Measurements from ENCODE around the gene KRTAP9-6. TPM values are rescaled to one million over a fixed set of nuclear protein-coding genes. Genes with fewer than 3 reads are reported as not detected.

KRTAP9-6 gene
- total and polyA plus RNA-seq, 2 of the 13 experiments (the other 11 are each of a cell fraction or from before 2014, with no cell fraction given), result not detected

- no peak for FAIRE-seq
- TF ChIP-seq ZBTB40 (IDR thresholded peaks at IDR 0.05), result no peak
- TF ChIP-seq ZBTB40 (CRISPR knock-in tag; IDR thresholded peaks at IDR 0.05), result no peak
- no peak for TF ChIP-seq NR2F6 (IDR thresholded peaks at IDR 0.05)
- TF ChIP-seq NR2F6 (CRISPR knock-in tag; IDR thresholded peaks at IDR 0.05), result no peak
- no peak for TF ChIP-seq ZNF34 (CRISPR knock-in tag; IDR thresholded peaks at IDR 0.05; ENCODE audit: borderline replicate concordance)
- TF ChIP-seq GLMP (CRISPR knock-in tag; IDR thresholded peaks at IDR 0.05; ENCODE audit: borderline replicate concordance), result no peak
- TF ChIP-seq CBFB (CRISPR knock-in tag; IDR thresholded peaks at IDR 0.05), result no peak
- no peak for TF ChIP-seq THYN1 (CRISPR knock-in tag; IDR thresholded peaks at IDR 0.05; ENCODE audit: borderline replicate concordance, low read depth)
- no peak for TF ChIP-seq TGIF2 (CRISPR knock-in tag; IDR thresholded peaks at IDR 0.05)
- no peak for TF ChIP-seq HDAC1 (CRISPR knock-in tag; IDR thresholded peaks at IDR 0.05)
- TF ChIP-seq PRDM4 (CRISPR knock-in tag; IDR thresholded peaks at IDR 0.05; ENCODE audit: borderline replicate concordance), result no peak
- TF ChIP-seq ARNT2 (CRISPR knock-in tag; IDR thresholded peaks at IDR 0.05; ENCODE audit: low read depth), result no peak
Measured at GRCh38 chr17:41296846-41297245, 31.7 kb downstream of the KRTAP9-6 start.

More at GRCh38 chr17:41296846-41297245, 31.7 kb downstream of the KRTAP9-6 start:
- in situ Hi-C loops (cut with HindIII; ENCODE audit: extremely low pct_ligation_motif_present, low pct_unique_long_range_greater_than_20kb) (no loop called here), intact Hi-C loops (cut with micrococcal nuclease; ENCODE audit: unreplicated experiment) (no loop called here)
- Histone ChIP-seq H3K4me3 (replicated peaks in 1 of 3; ENCODE audit: insufficient read depth in 1 of 3, low read depth in 2 of 3, low read length in 3 of 3) (no peak overlapping the region), H3K9me3 (ENCODE audit: low read length) (no peaks in the 10 kb centered on the region), H3K9ac (ENCODE audit: insufficient read depth, low read depth, low read length) (no peak overlapping the region), H3K27me3 (ENCODE audit: control insufficient read depth in 1 of 2, insufficient read depth in 2 of 2, low read length in 2 of 2) (peaks cover 2 to 8% of the 10 kb centered on the region in 2 experiments; a peak in 1 of 5 replicates), H3K4me2 (ENCODE audit: low read depth, low read length) (no peak overlapping the region), H3K27ac (ENCODE audit: extremely low read length, insufficient read depth, low read length) (no peak overlapping the region), H2AFZ (ENCODE audit: low read length) (no peak overlapping the region), H3K79me2 (ENCODE audit: insufficient read depth, low read length) (no peaks in the 10 kb centered on the region), H4K20me1 (ENCODE audit: insufficient read depth, low read length) (no peaks in the 10 kb centered on the region), H3K4me1 (ENCODE audit: insufficient read depth, low read length) (no peaks in the 10 kb centered on the region), H3K36me3 (replicated peaks in 1 of 2; ENCODE audit: control insufficient read depth in 1 of 2, insufficient read depth in 2 of 2, low read length in 2 of 2) (no peaks in the 10 kb centered on the region)
- CTCF ChIA-PET (ENCODE audit: low intra/inter-chr PET ratio, low total read pairs), result no interaction called here
- 88% methylated on average over 1 of the region's 1 CpG for WGBS (ENCODE audit: low lambda C conversion rate)
- BruUV-seq (replicated peaks), result no TSS peak
- DNase-seq (ENCODE audit: low spot score) (no peak), ATAC-seq (no peak)
- POLR2A ChIA-PET, result no interaction called here
